ENCODE measurements around the gene CNTNAP2. TPM values are rescaled to one million over a fixed set of nuclear protein-coding genes. Genes with fewer than 3 reads are reported as not detected.

Gene CNTNAP2
- total RNA-seq, 1 experiment from 2014 or later, result 0.03 TPM

- TF ChIP-seq SIN3A (IDR thresholded peaks at IDR 0.05; ENCODE audit: borderline replicate concordance, insufficient read depth, low read depth, low read length) (no peak), TCF7L2 (IDR thresholded peaks at IDR 0.05; ENCODE audit: low read depth, low read length) (no peak), REST (IDR thresholded peaks at IDR 0.05; ENCODE audit: insufficient read depth in 1 of 2, low read depth in 2 of 2, low read length in 1 of 2) (no peak), POLR2AphosphoS5 (IDR thresholded peaks at IDR 0.05; ENCODE audit: low read depth, low read length) (no peak)
- Histone ChIP-seq H3K9me3 (ENCODE audit: control insufficient read depth, insufficient read depth, low read depth, low read length) (0 out of 2 replicates have a peak, but pooled peaks cover 3% of the 10 kb centered on the region), H3K36me3 (ENCODE audit: control insufficient read depth, insufficient read depth, low read length) (no peaks in the 10 kb centered on the region), H3K27me3 (ENCODE audit: control insufficient read depth, insufficient read depth, low read length) (no peaks in the 10 kb centered on the region), H3K4me3 (ENCODE audit: low read depth in 2 of 2, low read length in 2 of 2) (no peak overlapping the region), H3K4me1 (ENCODE audit: control insufficient read depth, insufficient read depth, low read length) (no peaks in the 10 kb centered on the region), H3K27ac (ENCODE audit: low read length) (no peak overlapping the region)
- ChIA-PET CTCF (no interaction called here), POLR2A (no interaction called here)
- in situ Hi-C loops (cut with HindIII; ENCODE audit: low pct_unique_long_range_greater_than_20kb, low sequenced_read_pairs), result no loop called here
- DNase-seq (ENCODE audit: low read depth, low spot score) (no peak), ATAC-seq (no peak)
- BruUV-seq (replicated peaks), result no TSS peak
- intact Hi-C loops (cut with micrococcal nuclease; ENCODE audit: unreplicated experiment), result no loop called here
These were observed 393.6 kb downstream of the CNTNAP2 start for GRCh38 chr7:146510088-146510680.

GRCh38 chr7:146514304-146514703 is 397.7 kb downstream of the CNTNAP2 start:
- intact Hi-C loops (cut with micrococcal nuclease; ENCODE audit: unreplicated experiment), result no loop called here
- ATAC-seq (no peak), DNase-seq (ENCODE audit: low read depth, low spot score) (no peak)
- Histone ChIP-seq H3K27ac (ENCODE audit: low read length) (no peak overlapping the region), H3K4me3 (ENCODE audit: low read depth in 2 of 2, low read length in 2 of 2) (no peak overlapping the region), H3K4me1 (ENCODE audit: control insufficient read depth, insufficient read depth, low read length) (no peaks in the 10 kb centered on the region), H3K27me3 (ENCODE audit: control insufficient read depth, insufficient read depth, low read length) (no peaks in the 10 kb centered on the region), H3K36me3 (ENCODE audit: control insufficient read depth, insufficient read depth, low read length) (no peaks in the 10 kb centered on the region), H3K9me3 (ENCODE audit: control insufficient read depth, insufficient read depth, low read depth, low read length) (0 out of 2 replicates have a peak, but pooled peaks cover 3% of the 10 kb centered on the region)
- TF ChIP-seq POLR2AphosphoS5 (IDR thresholded peaks at IDR 0.05; ENCODE audit: low read depth, low read length) (no peak), REST (IDR thresholded peaks at IDR 0.05; ENCODE audit: insufficient read depth in 1 of 2, low read depth in 2 of 2, low read length in 1 of 2) (no peak), SIN3A (IDR thresholded peaks at IDR 0.05; ENCODE audit: borderline replicate concordance, insufficient read depth, low read depth, low read length) (no peak), CTCF (IDR thresholded peaks at IDR 0.05) (no peak), TCF7L2 (IDR thresholded peaks at IDR 0.05; ENCODE audit: low read depth, low read length) (no peak)
- in situ Hi-C loops (cut with HindIII; ENCODE audit: low pct_unique_long_range_greater_than_20kb, low sequenced_read_pairs), result no loop called here
- ChIA-PET CTCF (no interaction called here), POLR2A (interaction anchor here (0.7 kb wide), 1 partner anchor 130 kb away, joined by 3 read pairs; no protein-coding TSS in a partner anchor)
- no TSS peak for BruUV-seq (replicated peaks)
